Sigmoid colon (tissue), 4 donors: ENCODE measurements around the gene SELENOM.
A peak's percentile ranks its signal among the peaks of the same experiment; 100 is the strongest.

ENCODE experiments used
- EP300 ChIP-seq, 4 donors: sonication (generic); formaldehyde crosslinking; IDR thresholded peaks; one replicate each; pipeline ENCODE4 v1.6.1; 2017; ENCODE audit warnings: antibody characterized with exemption in 4 of 4
- POLR2A ChIP-seq, 2 donors: fragments of 450-650 bp; IDR thresholded peaks; one replicate each; pipeline ENCODE4 v1.6.1; 2016; ENCODE audit warnings: antibody characterized with exemption in 2 of 2, mild to moderate bottlenecking in 2 of 2, moderate library complexity in 2 of 2
- POLR2AphosphoS5 ChIP-seq, 4 donors: sonication (generic); formaldehyde crosslinking; IDR thresholded peaks; one replicate each; pipeline ENCODE4 v1.6.1; 2017; ENCODE audit warnings: antibody characterized with exemption in 4 of 4
- TF ChIP-seq, protein P1 (sequence below), 4 experiments: fragments of 450-650 bp in 3 of 4; fragments of 200-600 bp in 1 of 4; IDR thresholded peaks; one replicate each; pipeline ENCODE4 v1.5.1; 2016 to 2019; ENCODE audit warnings: antibody characterized with exemption in 4 of 4, mild to moderate bottlenecking in 3 of 4, moderate library complexity in 2 of 4

DNA sequence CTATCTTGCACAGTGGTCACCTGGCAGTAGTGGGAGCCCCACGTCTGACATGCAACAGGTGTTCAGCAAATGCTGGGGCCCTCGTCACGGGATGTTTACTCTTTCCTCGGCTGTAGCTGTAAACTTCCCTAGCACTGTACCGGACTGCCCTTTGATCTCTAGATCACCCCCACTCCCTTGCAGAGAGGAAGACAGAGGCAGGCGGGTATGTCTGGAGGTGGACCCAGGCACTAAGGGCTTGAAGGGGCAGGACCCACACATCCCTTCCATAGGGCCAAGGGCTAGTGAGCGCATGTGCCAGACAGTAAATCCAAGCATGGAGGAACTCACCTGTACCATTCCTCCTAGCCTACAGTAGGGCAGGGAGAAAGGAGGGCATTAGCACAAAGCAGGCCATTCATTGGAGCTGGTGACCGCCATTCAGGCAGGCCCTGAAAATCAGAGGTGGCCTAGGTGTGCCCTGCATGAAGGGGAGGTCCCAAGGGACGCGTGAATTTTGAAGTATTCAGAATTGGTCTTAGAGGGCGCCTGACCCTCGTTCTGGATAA is 28.2 kb downstream of the SELENOM start:
- TF ChIP-seq EP300 (IDR thresholded peaks at IDR 0.05) (no peak), POLR2AphosphoS5 (IDR thresholded peaks at IDR 0.05) (peak in 1 of 4 donors; percentile 24), POLR2A (IDR thresholded peaks at IDR 0.05) (no peak)
- TF ChIP-seq, protein P1, sequence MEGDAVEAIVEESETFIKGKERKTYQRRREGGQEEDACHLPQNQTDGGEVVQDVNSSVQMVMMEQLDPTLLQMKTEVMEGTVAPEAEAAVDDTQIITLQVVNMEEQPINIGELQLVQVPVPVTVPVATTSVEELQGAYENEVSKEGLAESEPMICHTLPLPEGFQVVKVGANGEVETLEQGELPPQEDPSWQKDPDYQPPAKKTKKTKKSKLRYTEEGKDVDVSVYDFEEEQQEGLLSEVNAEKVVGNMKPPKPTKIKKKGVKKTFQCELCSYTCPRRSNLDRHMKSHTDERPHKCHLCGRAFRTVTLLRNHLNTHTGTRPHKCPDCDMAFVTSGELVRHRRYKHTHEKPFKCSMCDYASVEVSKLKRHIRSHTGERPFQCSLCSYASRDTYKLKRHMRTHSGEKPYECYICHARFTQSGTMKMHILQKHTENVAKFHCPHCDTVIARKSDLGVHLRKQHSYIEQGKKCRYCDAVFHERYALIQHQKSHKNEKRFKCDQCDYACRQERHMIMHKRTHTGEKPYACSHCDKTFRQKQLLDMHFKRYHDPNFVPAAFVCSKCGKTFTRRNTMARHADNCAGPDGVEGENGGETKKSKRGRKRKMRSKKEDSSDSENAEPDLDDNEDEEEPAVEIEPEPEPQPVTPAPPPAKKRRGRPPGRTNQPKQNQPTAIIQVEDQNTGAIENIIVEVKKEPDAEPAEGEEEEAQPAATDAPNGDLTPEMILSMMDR (IDR thresholded peaks at IDR 0.05), result no peak
